CD4-positive, alpha-beta T cell treated with Interleukin-2 at 100 ng/mL for 4 hours (primary cell): Measurements from ENCODE around the gene KRTAP17-1.
"Not testable (repeated sequence)": the region's sequence is repeated elsewhere in the genome, so short reads cannot be mapped to it uniquely, and the experiment has no call there.

Experiments
- DNase-seq: peaks from one replicate; pipeline ENCODE4 v3.0.0-alpha.2; 2020; ENCODE audit warnings: low spot score

Gene KRTAP17-1

DNA sequence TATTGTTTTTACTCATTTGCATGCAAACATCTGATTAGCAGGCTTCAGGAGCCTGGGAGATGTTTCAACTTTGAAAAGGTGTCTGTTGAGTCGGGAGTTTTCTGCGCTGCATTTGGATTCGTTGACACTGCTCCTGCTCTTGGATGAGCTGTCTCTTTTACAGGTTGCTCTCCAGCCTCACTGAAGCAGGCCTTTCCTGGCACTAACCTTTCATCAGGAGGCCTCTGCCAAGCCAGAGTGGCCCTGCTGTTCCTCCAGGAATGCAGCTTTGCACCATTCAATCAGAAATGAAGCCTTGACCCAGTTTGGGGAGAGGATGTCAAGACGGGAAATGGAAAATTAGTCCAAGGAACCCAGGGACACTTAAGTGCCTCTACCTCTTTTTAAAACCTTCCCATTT, 12.5 kb downstream of the KRTAP17-1 start:
- DNase-seq = no peak

DNA sequence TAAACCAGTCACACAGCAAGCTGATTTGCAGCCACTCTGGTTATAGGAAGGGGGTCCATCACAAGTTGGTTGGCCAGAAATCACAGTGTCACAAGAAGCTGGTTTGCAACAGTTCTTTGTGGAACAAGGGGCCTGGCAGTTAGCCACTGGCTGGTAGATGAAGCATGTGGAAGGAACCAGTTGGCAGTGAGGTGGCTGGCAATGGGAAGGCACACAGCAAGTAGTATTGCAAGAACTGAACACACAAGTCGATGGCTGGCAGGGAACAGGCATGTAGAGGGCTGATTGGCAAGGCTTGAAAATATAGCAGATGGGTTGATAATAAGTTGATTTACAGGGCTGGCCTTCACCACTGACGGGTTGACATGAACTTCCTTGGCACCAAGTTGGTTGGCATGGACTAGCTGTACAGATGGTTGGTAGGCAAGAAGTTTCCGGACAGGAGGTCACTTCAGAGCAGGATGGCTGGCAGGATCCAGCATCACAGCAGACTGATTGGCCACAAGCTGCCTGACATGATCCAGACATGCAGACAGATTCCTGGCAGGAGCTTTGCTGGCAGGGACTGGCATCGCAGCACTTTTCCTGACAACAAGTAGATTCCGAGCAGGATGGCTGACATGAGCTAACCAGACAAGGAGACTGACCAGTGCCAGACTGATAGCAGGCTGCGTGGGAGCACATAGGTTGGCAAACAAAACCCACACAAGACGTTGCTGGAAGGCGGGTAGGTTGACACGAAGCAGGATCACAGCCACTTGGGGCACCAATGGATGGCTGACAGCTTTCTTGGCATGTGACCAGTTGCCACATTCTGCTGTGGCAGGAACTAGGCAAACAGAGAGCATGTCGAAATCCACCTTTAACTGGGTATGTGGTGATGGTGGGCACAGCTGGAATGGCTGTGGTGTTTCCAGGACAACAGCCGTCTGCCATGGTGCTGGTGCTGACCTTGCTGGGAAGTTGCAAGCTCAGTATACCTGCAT, 13.3 kb downstream of the KRTAP17-1 start, which contains the start of gene KRTAP29-1:
KRTAP29-1 (minus strand) TSS at position 936 of the 986 bp plus-strand sequence; CDS start at position 936, 0 bp downstream.
- DNase-seq = no peak

DNA sequence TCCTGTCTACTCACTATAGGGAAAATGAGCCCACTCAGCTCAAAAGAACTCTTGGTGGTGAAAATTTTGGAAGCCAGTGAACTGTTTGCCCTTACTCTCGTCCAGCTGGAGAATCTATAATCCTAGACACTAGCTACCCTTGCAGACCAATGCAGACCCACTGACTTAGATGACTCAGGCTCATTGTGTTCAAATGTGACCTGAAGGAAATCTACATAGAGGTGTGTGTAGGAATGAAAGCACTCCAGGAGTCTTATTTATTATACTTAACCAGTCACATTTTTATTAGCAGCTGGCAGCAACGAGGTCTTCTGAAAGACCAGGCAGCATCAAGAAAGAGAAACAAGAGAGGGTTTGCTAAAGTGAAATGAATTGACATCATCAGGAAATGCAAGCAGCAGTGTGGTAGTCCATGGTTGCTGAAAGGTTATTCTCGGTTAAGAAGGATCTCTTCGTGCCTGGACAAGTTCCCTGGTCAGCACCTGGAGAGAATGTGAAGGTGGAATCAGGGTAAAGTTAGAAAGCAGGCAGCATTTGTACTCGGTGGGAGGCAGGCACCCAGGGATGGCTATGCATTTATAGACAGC, 14.2 kb downstream of the KRTAP17-1 start:
- no peak for DNase-seq

DNA sequence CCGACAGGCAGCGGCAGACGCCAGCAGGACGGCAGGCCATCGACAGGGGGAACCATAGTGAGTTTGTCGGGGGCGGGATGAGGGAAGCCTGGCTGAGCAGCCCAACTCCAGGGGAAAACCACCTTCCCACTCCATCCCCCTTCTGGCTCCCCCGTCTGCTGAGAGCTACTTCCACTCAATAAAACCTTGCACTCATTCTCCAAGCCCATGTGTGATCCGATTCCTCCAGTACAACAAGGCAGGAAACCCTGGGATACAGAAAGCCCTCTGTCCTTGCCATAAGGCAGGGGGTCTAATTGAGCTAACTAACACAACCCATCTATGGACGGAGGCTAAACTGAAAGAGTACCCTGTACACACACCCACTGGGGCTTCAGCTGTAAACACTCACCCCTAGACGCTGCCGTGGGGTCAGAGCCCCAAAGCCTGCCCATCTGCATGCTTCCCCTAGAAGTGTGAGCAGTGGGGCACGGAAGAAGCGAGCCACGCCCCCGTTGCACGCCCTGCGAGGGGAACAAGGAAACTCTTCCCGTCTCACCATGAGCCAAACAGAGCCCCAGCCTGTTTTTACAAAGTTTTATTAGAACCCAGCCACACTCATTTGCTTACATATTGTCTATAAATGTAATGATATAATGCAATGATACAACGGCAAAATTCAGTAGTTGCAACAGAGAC, 16.9 kb downstream of the KRTAP17-1 start:
- DNase-seq = no peak

DNA sequence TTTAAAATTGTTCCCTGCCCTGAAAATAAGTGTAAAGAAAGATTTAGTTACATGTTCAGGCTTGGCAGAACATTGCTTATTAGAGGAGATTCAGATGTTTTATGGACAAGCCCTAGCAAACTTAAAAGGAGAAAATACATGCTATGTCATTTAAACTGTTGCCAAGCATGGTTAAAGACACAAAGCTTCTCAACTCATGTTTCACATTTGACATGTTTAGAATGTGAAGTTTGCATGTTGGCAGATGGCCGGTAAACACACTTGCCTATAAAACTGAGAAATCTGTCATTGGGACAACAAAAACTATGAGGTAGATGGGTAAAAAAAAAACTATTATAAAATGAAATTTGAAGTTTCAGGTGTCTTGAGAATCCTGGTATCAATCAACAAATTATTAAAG, 18.7 kb downstream of the KRTAP17-1 start:
- no peak for DNase-seq

DNA sequence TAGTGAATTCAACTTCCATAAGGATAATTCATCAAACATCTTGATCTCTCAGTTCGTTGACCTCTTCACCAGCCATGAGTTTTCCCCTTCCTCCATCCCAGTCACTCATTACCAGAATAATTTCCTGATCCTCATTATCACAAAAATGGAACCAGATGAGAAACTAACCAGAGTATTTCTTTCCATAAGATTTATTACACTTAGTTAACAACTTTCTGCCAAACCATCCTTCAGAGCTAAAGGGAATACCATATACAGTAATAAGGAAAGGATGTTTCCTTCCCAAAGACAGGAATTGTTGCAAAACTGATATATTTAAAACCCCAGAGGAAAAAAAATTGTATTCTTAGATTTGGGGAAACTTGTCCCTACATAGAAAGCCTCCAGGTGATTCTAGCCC, 21.5 kb downstream of the KRTAP17-1 start:
- DNase-seq = no peak

DNA sequence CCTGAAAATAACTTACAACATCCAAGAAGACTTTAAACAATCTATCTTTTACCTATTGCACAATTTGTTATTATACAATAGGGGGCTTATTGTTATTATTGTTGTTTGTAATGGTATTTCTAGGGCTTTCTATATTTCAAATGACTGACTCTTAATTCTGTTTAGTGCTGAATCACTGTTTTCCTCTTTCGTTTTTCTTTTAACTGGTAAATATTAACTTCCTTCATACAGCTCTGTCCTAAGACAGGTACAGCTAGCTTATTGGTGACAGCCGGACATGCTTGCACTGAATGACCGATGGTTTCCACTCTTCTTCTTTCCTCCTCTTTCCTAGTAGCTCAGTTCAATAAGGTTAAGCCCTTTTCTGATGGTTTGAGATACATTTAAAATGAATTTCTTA, 28.5 kb downstream of the KRTAP17-1 start:
- no peak for DNase-seq

DNA sequence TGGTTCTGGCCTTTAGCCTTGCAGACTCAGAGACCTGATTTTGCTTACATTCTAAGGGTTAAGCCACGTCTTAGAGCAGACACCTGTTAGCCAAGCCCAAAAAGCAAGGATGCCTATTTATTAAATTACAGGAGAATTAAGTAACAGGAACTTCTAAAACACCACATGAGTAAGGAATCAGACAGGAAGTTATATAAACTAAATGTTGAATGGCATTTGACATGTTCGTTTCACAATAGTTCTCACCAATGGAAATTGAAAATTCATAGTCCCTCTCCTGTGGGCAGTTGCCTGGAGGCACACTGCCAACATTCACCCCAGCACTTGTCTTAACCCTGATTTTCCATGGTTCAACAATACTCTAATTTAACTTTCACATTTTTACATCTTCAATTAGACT, 31.0 kb downstream of the KRTAP17-1 start:
- no peak for DNase-seq

DNA sequence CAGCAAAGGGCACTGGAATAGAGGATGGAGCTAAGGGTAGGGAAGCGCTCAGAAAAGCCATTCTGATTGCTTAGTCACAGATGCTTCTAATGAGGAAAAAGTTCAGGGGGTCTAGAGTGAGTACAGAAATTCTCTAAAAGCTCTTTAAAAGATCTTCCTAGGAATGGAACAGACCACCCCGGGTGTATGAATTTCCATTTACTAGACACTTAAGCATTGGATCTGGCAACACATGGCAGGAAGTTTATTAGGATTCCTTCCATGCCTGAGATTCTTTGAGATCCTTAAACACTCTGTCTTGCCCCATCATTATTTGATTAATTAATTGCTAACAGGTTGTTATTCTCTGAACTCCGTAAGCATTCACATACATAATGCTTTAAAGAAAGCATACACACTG, 31.5 kb downstream of the KRTAP17-1 start:
- no peak for DNase-seq

DNA sequence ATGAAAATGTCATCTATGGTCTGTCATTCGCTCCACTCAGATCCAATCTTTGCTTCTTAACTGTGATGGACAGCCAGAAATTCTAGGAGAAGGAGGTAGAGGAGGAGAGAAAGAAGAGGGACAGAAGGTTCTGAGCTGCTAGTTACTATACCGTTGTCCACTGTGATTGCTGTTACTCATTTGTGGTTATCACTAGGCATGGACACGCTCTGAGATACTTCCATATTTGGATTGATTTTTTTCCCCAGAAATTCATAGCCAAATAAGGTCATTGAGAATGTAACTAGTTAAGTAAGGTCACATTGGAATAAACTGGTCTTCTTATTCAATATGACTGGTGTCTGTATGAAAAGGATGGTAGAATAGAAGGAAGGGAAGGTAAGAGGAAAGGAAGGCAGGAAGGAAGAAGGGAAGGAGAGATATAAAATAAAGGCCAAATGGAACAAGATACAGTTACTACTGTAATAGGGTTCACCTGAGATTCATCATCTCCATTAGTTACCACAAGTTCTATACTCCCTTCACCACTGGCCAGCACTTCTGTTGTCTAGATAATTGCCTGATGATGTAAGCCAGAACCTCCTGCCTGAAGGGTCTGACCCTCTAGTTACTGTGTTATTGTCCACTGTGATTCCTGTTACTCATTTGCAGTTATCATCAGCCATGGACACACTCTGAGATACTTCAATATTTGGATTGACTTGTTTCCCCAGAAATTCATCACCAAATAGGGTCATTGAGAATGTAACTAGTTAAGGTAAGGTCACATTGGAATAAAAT, 37.1 kb downstream of the KRTAP17-1 start:
- no peak for DNase-seq

DNA sequence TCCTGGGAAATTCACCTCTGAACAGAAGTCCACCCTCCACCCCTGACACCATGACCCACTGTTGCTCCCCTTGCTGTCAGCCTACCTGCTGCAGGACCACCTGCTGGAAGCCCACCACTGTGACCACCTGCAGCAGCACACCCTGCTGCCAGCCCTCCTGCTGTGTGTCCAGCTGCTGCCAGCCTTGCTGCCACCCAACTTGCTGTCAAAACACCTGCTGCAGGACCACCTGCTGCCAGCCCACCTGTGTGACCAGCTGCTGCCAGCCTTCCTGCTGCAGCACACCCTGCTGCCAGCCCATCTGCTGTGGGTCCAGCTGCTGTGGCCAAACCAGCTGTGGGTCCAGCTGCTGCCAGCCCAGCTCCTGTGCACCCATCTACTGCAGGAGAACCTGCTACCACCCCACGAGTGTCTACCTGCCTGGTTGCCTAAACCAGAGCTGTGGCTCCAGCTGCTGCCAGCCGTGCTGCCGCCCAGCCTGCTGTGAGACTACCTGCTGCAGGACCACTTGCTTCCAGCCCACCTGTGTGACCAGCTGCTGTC, 39.8 kb downstream of the KRTAP17-1 start, which contains the start of gene KRTAP9-7:
KRTAP9-7 (plus strand) TSS at position 51 of the 543 bp plus-strand sequence; CDS start at position 51, 0 bp downstream.
- DNase-seq = not testable (repeated sequence)

DNA sequence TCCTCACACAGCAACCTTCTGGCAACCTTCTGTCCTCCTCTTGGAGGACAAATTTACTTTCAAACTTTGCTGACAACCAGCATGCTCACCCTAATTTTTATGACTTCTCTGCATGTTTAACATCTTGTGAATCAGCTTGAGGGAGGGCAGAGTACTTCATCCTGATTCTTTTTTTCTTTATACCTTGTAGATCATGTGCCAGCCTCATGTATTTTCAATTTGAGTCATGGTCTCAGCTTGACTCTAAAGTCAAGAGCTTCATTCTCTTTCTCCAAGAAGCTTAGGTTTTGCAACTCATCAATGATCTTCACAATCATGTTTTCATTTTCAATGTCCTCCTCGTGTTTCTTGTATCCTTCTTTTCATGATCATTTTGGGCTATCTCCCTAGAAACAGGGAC, 43.7 kb downstream of the KRTAP17-1 start:
- no peak for DNase-seq

DNA sequence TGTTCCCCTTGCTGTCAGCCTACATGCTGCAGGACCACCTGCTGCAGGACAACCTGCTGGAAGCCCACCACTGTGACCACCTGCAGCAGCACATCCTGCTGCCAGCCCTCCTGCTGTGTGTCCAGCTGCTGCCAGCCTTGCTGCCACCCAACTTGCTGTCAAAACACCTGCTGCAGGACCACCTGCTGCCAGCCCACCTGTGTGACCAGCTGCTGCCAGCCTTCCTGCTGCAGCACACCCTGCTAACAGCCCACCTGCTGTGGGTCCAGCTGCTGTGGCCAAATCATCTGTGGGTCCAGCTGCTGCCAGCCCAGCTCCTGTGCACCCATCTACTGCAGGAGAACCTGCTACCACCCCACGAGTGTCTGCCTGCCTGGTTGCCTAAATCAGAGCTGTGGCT, 44.2 kb downstream of the KRTAP17-1 start:
- not testable (repeated sequence) for DNase-seq

DNA sequence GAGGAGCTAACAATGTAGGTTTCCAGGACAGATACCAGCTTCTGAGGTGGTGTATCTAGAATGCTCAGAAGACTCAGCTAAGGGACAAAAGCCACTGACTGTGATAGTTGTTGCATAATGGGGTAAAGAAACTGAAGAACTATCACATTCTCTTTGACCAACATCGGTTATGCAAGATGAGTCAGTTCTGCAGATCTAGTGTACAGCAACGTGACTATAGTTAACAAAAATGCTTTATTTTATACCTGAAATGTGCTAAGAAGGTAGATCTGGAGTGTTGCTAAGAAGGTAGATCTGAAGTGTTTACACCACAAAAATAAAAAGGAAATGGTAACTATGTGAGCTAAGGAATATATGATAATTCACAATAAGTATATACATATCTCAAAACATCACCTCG, 47.8 kb downstream of the KRTAP17-1 start:
- DNase-seq = no peak

DNA sequence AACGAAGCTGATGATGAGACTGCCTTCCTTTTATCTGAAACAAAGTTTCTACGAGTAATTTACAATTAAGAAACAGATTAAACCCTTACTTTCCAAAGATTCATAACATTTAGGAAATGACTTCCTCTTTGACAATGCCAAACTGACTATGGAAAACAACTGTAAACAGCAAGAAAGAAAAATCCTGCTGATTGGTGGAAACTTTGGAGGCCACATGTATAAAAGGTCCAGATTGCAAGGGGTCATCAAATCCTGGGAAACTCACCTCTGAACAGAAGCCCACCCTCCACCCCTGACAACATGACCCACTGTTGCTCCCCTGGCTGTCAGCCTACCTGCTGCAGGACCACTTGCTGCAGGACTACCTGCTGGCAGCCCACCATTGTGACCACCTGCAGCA, 50.4 kb downstream of the KRTAP17-1 start, which contains the start of gene KRTAP9-6:
KRTAP9-6 (plus strand) TSS at position 301 of the 400 bp plus-strand sequence; CDS start at position 301, 0 bp downstream.
- no peak for DNase-seq
